Progenitor cell of endocrine pancreas (in vitro differentiated cells): ENCODE results near the gene FAM227B. TPM values are rescaled to one million over a fixed set of nuclear protein-coding genes. Genes with fewer than 3 reads are reported as not detected.
"Not testable (repeated sequence)": the region's sequence is repeated elsewhere in the genome, so short reads cannot be mapped to it uniquely, and the experiment has no call there.

Experiments
- DNase-seq: peaks from one replicate; pipeline ENCODE4 v3.0.0; 2021; ENCODE audit warnings: low spot score; ENCODE audit not compliant: unreplicated experiment
- H3K27ac Mint-ChIP-seq: 2 replicates; pipeline ENCODE4 v1.8.0; 2021; ENCODE audit warnings: mild to moderate bottlenecking, moderate library complexity, mixed read lengths
- H3K27me3 Mint-ChIP-seq: 2 replicates; pipeline ENCODE4 v1.8.0; 2021; ENCODE audit warnings: mixed read lengths
- H3K36me3 Mint-ChIP-seq: 2 replicates; pipeline ENCODE4 v1.8.0; 2022; ENCODE audit warnings: mixed read lengths; ENCODE audit not compliant: insufficient read depth
- H3K4me1 Mint-ChIP-seq: 2 replicates; pipeline ENCODE4 v1.8.0; 2021; ENCODE audit warnings: low read depth, mixed read lengths
- H3K4me3 Mint-ChIP-seq: 2 replicates; pipeline ENCODE4 v1.8.0; 2021; ENCODE audit warnings: low read depth, mild to moderate bottlenecking, moderate library complexity, mixed read lengths
- H3K9me3 Mint-ChIP-seq: 2 replicates; pipeline ENCODE4 v1.8.0; 2021; ENCODE audit warnings: low read depth, mixed read lengths
- total RNA-seq: library from RNA; stranded (reverse); gene quantifications from 2 replicates; pipeline ENCODE4 v1.2.1, GENCODE V29; 2021
- TF ChIP-seq, protein P1 (sequence below): fragments of 200-600 bp; sonication (generic); IDR thresholded peaks from one replicate; pipeline ENCODE4 v1.5.0; 2021; ENCODE audit warnings: antibody characterized with exemption, mild to moderate bottlenecking; ENCODE audit not compliant: unreplicated experiment

Gene FAM227B
- total RNA-seq, 1 donor from 2014 or later = 8.9 TPM

DNA sequence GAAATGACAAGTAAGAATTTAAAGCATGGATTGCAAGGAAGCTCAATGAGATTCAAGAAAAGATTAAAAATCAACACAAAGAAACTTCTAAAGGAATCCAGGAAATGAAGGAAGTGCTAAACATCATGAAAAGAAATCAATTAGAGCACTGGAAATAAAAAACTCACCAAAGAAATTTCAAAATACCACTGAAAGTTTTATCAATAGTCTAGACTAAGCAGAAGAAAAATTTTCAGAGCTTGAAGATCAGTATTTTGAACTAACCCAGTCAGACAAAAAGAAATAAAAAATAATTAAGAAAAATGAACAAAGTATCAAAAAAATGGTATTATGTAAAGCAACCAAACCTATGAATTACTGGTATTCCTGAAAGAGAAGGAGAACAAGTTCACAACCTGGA, 60.6 kb downstream of the FAM227B start:
- peaks cover 3% of the 10 kb centered on the region for H3K36me3 Mint-ChIP-seq
- H3K27ac Mint-ChIP-seq = no peak overlapping the region
- H3K4me1 Mint-ChIP-seq = no peaks in the 10 kb centered on the region
- no peaks in the 10 kb centered on the region for H3K27me3 Mint-ChIP-seq
- no peak overlapping the region for H3K4me3 Mint-ChIP-seq
- peaks cover 33% of the 10 kb centered on the region for H3K9me3 Mint-ChIP-seq
- DNase-seq = no peak
- TF ChIP-seq, protein P1, sequence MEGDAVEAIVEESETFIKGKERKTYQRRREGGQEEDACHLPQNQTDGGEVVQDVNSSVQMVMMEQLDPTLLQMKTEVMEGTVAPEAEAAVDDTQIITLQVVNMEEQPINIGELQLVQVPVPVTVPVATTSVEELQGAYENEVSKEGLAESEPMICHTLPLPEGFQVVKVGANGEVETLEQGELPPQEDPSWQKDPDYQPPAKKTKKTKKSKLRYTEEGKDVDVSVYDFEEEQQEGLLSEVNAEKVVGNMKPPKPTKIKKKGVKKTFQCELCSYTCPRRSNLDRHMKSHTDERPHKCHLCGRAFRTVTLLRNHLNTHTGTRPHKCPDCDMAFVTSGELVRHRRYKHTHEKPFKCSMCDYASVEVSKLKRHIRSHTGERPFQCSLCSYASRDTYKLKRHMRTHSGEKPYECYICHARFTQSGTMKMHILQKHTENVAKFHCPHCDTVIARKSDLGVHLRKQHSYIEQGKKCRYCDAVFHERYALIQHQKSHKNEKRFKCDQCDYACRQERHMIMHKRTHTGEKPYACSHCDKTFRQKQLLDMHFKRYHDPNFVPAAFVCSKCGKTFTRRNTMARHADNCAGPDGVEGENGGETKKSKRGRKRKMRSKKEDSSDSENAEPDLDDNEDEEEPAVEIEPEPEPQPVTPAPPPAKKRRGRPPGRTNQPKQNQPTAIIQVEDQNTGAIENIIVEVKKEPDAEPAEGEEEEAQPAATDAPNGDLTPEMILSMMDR = no peak

DNA sequence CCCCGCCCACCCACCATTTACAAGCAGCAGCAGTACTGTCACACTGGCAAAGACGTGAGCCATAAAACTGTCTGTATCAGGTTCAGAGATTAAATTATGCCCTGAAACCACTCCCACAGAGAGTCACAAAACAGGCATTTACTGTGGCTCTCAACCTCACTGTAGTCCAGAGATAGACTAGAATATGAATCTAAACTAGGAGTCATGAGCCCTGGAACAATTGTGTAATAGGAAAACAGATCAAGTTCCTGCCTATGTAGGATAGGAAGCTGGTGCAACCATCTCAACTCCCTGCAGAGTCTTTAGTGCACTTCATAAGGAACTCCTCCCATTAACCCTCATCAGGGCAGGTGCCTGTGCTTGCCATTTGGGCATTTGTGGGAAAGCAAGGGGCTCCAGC, 61.7 kb downstream of the FAM227B start:
- no peaks in the 10 kb centered on the region for H3K4me1 Mint-ChIP-seq
- TF ChIP-seq, protein P1 = no peak
- H3K27me3 Mint-ChIP-seq = no peaks in the 10 kb centered on the region
- no peak for DNase-seq
- H3K9me3 Mint-ChIP-seq = peaks cover 27% of the 10 kb centered on the region
- H3K4me3 Mint-ChIP-seq = no peak overlapping the region
- H3K27ac Mint-ChIP-seq = no peak overlapping the region
- H3K36me3 Mint-ChIP-seq = peaks cover 2% of the 10 kb centered on the region

DNA sequence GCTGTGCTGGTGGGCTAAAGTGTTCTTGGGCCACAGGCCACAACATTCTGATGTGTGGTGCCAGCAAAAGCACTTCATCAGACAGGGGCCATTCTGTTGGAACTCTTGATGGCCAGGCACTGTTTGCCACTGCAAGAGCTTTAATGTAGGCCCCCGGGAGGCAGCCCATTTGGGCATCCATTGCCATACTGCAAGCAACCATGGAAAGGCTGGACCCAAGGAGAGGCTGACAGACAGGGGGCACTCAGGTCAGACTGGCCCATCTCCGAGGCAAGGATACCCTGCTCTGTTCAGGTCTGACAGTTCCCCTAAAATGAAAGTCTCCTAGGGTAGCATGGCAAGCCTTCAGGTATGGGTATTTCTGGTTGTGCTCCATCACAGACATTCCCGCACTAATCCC, 64.2 kb downstream of the FAM227B start:
- Mint-ChIP-seq H3K9me3 (peaks cover 18% of the 10 kb centered on the region), H3K4me3 (no peak overlapping the region), H3K4me1 (no peaks in the 10 kb centered on the region), H3K27me3 (no peaks in the 10 kb centered on the region), H3K36me3 (peaks cover 2% of the 10 kb centered on the region), H3K27ac (no peak overlapping the region)
- DNase-seq = no peak
- TF ChIP-seq, protein P1 = no peak

DNA sequence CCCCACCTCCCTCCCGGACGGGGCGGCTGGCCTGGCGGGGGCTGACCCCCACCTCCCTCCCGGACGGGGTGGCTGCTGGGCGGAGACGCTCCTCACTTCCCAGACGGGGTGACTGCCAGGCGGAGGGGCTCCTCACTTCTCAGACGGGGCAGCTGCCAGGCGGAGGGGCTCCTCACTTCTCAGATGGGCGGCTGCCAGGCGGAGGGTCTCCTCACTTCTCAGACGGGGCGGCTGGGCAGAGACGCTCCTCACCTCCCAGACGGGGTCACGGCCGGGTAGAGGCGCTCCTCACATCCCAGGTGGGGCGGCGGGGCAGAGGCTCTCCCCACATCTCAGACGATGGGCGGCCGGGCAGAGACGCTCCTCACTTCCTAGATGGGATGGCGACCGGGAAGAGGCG, 70.3 kb downstream of the FAM227B start:
- H3K4me3 Mint-ChIP-seq, H3K4me1 Mint-ChIP-seq, H3K27me3 Mint-ChIP-seq, DNase-seq, H3K36me3 Mint-ChIP-seq, H3K27ac Mint-ChIP-seq: not testable (repeated sequence)
- peaks cover 24% of the 10 kb centered on the region for H3K9me3 Mint-ChIP-seq

DNA sequence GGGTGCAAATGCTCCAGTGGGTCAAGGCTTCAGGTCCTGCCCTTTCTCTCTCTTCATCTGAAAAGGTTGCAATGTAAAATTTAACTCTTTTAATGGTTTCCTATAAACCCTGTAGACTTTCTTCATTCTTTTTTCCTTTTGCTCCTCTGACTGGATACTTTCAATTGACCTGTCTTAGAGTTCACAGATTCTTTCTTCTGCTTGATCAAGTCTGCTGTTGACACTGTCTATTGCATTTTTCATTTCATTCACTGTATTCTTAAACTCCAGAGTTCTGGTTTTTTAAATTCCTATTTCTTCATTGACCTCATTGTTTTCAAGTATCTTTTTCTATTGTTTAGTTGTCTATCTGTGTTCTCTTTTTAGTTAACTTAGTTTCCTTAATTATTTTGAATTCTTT, 82.1 kb downstream of the FAM227B start:
- H3K4me3 Mint-ChIP-seq = no peak overlapping the region
- no peaks in the 10 kb centered on the region for H3K36me3 Mint-ChIP-seq
- TF ChIP-seq, protein P1 = no peak
- no peaks in the 10 kb centered on the region for H3K27me3 Mint-ChIP-seq
- no peak overlapping the region for H3K27ac Mint-ChIP-seq
- H3K4me1 Mint-ChIP-seq = no peaks in the 10 kb centered on the region
- no peak for DNase-seq
- peaks cover 18% of the 10 kb centered on the region for H3K9me3 Mint-ChIP-seq

DNA sequence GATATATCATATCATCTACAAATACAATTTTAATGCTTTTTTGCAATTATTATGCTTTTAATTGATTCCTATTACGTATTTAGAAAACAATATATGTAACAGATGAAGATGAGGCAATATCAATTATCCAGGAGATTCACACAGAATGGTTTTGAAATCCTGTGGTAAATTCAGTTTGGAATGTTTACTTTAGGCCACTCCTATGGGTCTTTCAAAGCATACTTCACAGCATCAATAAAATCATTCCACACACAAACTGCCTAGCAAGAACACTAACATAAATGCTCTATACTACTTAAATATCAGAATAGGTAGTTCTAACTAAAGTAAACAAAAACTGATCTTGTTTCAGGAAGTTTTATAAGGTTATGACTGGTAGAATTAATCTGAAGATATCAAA, 90.5 kb downstream of the FAM227B start:
- H3K27ac Mint-ChIP-seq = no peak overlapping the region
- DNase-seq = no peak
- peaks cover 10% of the 10 kb centered on the region for H3K4me1 Mint-ChIP-seq
- peaks cover 3% of the 10 kb centered on the region for H3K36me3 Mint-ChIP-seq
- H3K27me3 Mint-ChIP-seq = no peaks in the 10 kb centered on the region
- TF ChIP-seq, protein P1 = no peak
- peaks cover 43% of the 10 kb centered on the region for H3K9me3 Mint-ChIP-seq
- no peak overlapping the region for H3K4me3 Mint-ChIP-seq
